HG03520 (cell line): Measurements from ENCODE around the gene GLYR1.
"Not testable (repeated sequence)": the region's sequence is repeated elsewhere in the genome, so short reads cannot be mapped to it uniquely, and the experiment has no call there.

Experiments
- ATAC-seq: cut with Tn5 transposase; IDR thresholded peaks from one replicate; pipeline ENCODE4 v1.9.1; 2021; ENCODE audit warnings: mild to moderate bottlenecking, moderate library complexity; ENCODE audit not compliant: unreplicated experiment

Gene GLYR1

GRCh38 chr16:4790871-4791270, 56.2 kb downstream of the GLYR1 start:
- ATAC-seq, result no peak

- no peak for ATAC-seq
Observed at GRCh38 chr16:4790261-4790660, 56.8 kb downstream of the GLYR1 start.

- ATAC-seq, result no peak
Observed at GRCh38 chr16:4788910-4789309, 58.2 kb downstream of the GLYR1 start.

GRCh38 chr16:4788489-4788889, 58.6 kb downstream of the GLYR1 start:
- no peak for ATAC-seq

GRCh38 chr16:4787627-4788482, 59.2 kb downstream of the GLYR1 start, which contains the start of gene SEPTIN12:
SEPTIN12 (minus strand) TSS chr16:4788345; CDS start chr16:4787645, 700 bp downstream.
- no peak for ATAC-seq

- no peak for ATAC-seq
Observed at GRCh38 chr16:4787068-4787467, 60.0 kb downstream of the GLYR1 start.

- ATAC-seq, result no peak
Observed at GRCh38 chr16:4785758-4786433, 61.2 kb downstream of the GLYR1 start.

GRCh38 chr16:4784444-4784987, 62.6 kb downstream of the GLYR1 start:
- ATAC-seq, result not testable (repeated sequence)

- no peak for ATAC-seq
Observed at GRCh38 chr16:4783951-4784336, 63.1 kb downstream of the GLYR1 start.

- no peak for ATAC-seq
Observed at GRCh38 chr16:4783251-4783950, 63.7 kb downstream of the GLYR1 start.

- ATAC-seq, result no peak
Observed at GRCh38 chr16:4780235-4780634, 66.9 kb downstream of the GLYR1 start.

GRCh38 chr16:4778050-4778392, 69.1 kb downstream of the GLYR1 start:
- ATAC-seq, result no peak

GRCh38 chr16:4777339-4778049, 69.6 kb downstream of the GLYR1 start:
- no peak for ATAC-seq

GRCh38 chr16:4776141-4776705, 70.9 kb downstream of the GLYR1 start:
- ATAC-seq, result no peak

- ATAC-seq, result no peak
Observed at GRCh38 chr16:4775005-4775404, 72.1 kb downstream of the GLYR1 start.

- no peak for ATAC-seq
Observed at GRCh38 chr16:4772351-4772750, 74.7 kb downstream of the GLYR1 start.

GRCh38 chr16:4771646-4772045, 75.4 kb downstream of the GLYR1 start:
- no peak for ATAC-seq

- ATAC-seq, result no peak
Observed at GRCh38 chr16:4769306-4769638, 77.8 kb downstream of the GLYR1 start.

GRCh38 chr16:4768549-4769305, 78.4 kb downstream of the GLYR1 start:
- ATAC-seq, result peak; percentile 42
